SU-DHL-6 (cell line): ENCODE measurements around the gene TMEM196.

Experiments used
- H2AFZ ChIP-seq: fragments of 200-600 bp; sonication (generic); 2 replicates; pipeline ENCODE4 v1.6.1; 2014; ENCODE audit warnings: low read depth, mild to moderate bottlenecking, moderate library complexity, mixed read lengths, antibody characterized with exemption, low read length; ENCODE audit not compliant: severe bottlenecking
- H3F3A ChIP-seq: fragments of 200-600 bp; shearing (Covaris generic); 2 replicates; pipeline ENCODE4 v1.6.0; 2016; ENCODE audit warnings: antibody characterized with exemption, mild to moderate bottlenecking; ENCODE audit not compliant: insufficient read depth
- H3K27ac ChIP-seq: fragments of 200-600 bp; sonication (generic); 2 replicates; pipeline ENCODE4 v1.5.1; 2016; ENCODE audit warnings: low read depth, mild to moderate bottlenecking, low read length, moderate library complexity, mixed read lengths
- H3K27me3 ChIP-seq: fragments of 200-600 bp; sonication (generic), shearing (Covaris generic); 2 replicates; pipeline ENCODE4 v1.6.0; 2014; ENCODE audit warnings: mild to moderate bottlenecking, low read length
- H3K36me3 ChIP-seq: fragments of 200-600 bp; sonication (generic); 2 replicates; pipeline ENCODE4 v1.6.1; 2014; ENCODE audit warnings: mild to moderate bottlenecking, low read length, mixed read lengths
- H3K4me2 ChIP-seq: fragments of 300-600, 200-600 bp; shearing (Covaris generic), sonication (generic); 2 replicates; pipeline ENCODE4 v1.6.0; 2014; ENCODE audit warnings: low read length, low read depth, mild to moderate bottlenecking; ENCODE audit not compliant: poor library complexity, severe bottlenecking
- H3K4me3 ChIP-seq: fragments of 200-600 bp; sonication (generic); 2 replicates; pipeline ENCODE4 v1.5.1; 2014; ENCODE audit warnings: antibody characterized with exemption, low read length, mild to moderate bottlenecking, mixed read lengths; ENCODE audit not compliant: insufficient read depth, poor library complexity, severe bottlenecking
- H3K79me2 ChIP-seq: fragments of 200-600 bp; sonication (generic); 2 replicates; pipeline ENCODE4 v1.6.1; 2014; ENCODE audit warnings: mild to moderate bottlenecking, low read length, moderate library complexity; ENCODE audit not compliant: insufficient read depth
- H3K9ac ChIP-seq: fragments of 200-600 bp; sonication (generic); 2 replicates; pipeline ENCODE4 v1.7.0; 2014; ENCODE audit warnings: mild to moderate bottlenecking, low read length
- H3K9me2 ChIP-seq: fragments of 200-600 bp; sonication (generic); replicated peaks from 2 replicates; pipeline ENCODE4 v1.6.1; 2014; ENCODE audit warnings: low read length; ENCODE audit not compliant: insufficient read depth
- H3K9me3 ChIP-seq: fragments of 200-600 bp; sonication (generic); 2 replicates; pipeline ENCODE4 v1.6.1; 2014; ENCODE audit warnings: low read length, mixed read lengths; ENCODE audit not compliant: insufficient read depth
- H4K20me1 ChIP-seq: fragments of 200-600 bp; sonication (generic); 2 replicates; pipeline ENCODE4 v1.6.1; 2014; ENCODE audit warnings: low read depth, mild to moderate bottlenecking, antibody characterized with exemption, low read length, moderate library complexity, mixed read lengths
- EZH2phosphoT487 ChIP-seq: fragments of 200-600 bp; sonication (generic), shearing (Covaris generic); conservative IDR thresholded peaks from 2 replicates; pipeline ENCODE4 v1.6.1; 2018; ENCODE audit warnings: mild to moderate bottlenecking, antibody characterized with exemption, low read length, moderate library complexity, mixed read lengths
- TF ChIP-seq, protein P1 (sequence below): fragments of 200-600 bp; sonication (generic); IDR thresholded peaks from one replicate; pipeline ENCODE4 v1.5.1; 2017; ENCODE audit warnings: antibody characterized with exemption, mild to moderate bottlenecking, low read length, moderate library complexity; ENCODE audit not compliant: insufficient read depth, poor library complexity, severe bottlenecking

Gene TMEM196

DNA sequence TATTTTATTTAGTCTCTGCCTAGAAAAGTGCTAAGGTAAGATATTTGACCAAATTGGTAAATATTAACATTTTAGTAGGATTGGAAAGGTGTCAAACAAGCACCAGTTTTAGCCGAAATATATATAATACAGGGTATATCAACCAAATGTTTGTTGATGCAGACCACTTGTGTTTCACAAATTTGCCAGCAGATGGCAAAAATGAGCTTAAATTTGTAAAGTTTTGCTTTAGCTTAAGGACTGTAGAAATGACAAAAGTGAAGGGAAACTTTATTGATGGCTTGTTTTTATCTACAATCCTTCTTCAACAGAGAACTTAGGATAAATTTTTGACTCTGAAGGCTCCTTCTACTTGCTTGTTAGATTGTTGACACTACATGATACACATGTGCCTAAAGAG lies 59.7 kb downstream of the TMEM196 start:
- Histone ChIP-seq H3K4me2 (no peak overlapping the region), H4K20me1 (no peaks in the 10 kb centered on the region), H3K9ac (no peak overlapping the region), H3K36me3 (no peaks in the 10 kb centered on the region), H3K9me3 (no peaks in the 10 kb centered on the region), H3F3A (no peaks in the 10 kb centered on the region), H3K27me3 (no peaks in the 10 kb centered on the region; the same call in 1 of the 2 replicates), H2AFZ (no peak overlapping the region), H3K27ac (no peak overlapping the region), H3K4me3 (no peak overlapping the region), H3K9me2 (no peaks in the 10 kb centered on the region), H3K79me2 (peaks cover under 1% of the 10 kb centered on the region)
- TF ChIP-seq EZH2phosphoT487: no peak
- TF ChIP-seq, protein P1, sequence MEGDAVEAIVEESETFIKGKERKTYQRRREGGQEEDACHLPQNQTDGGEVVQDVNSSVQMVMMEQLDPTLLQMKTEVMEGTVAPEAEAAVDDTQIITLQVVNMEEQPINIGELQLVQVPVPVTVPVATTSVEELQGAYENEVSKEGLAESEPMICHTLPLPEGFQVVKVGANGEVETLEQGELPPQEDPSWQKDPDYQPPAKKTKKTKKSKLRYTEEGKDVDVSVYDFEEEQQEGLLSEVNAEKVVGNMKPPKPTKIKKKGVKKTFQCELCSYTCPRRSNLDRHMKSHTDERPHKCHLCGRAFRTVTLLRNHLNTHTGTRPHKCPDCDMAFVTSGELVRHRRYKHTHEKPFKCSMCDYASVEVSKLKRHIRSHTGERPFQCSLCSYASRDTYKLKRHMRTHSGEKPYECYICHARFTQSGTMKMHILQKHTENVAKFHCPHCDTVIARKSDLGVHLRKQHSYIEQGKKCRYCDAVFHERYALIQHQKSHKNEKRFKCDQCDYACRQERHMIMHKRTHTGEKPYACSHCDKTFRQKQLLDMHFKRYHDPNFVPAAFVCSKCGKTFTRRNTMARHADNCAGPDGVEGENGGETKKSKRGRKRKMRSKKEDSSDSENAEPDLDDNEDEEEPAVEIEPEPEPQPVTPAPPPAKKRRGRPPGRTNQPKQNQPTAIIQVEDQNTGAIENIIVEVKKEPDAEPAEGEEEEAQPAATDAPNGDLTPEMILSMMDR: peak; percentile 68

DNA sequence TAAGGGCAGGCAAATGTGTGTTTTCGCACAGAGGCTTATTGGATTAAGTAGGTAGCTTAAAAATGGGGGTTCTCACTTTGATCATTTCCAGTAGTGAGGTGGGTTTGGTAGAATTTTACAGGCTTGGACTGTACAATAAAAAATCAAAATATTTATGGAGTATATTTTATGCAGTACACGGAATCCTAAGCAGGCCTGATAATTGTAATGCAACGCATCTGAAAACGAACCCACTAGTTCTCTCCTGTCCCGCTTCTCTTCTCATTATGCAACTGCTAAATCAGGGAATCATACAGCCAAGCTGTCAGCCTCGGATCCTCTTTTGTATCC lies 64.2 kb downstream of the TMEM196 start:
- Histone ChIP-seq H3K36me3 (0 out of 2 replicates have a peak, but pooled peaks cover 2% of the 10 kb centered on the region), H3K9ac (peak overlapping the region; percentile 69), H4K20me1 (0 out of 2 replicates have a peak, but pooled peaks cover 6% of the 10 kb centered on the region), H3K9me3 (no peaks in the 10 kb centered on the region), H2AFZ (peak overlapping the region; percentile 94), H3K27me3 (no peaks in the 10 kb centered on the region), H3K79me2 (peaks cover 45% of the 10 kb centered on the region), H3K4me3 (no peak overlapping the region), H3F3A (no peaks in the 10 kb centered on the region), H3K4me2 (peak overlapping the region; percentile 46), H3K9me2 (no peaks in the 10 kb centered on the region), H3K27ac (no peak overlapping the region)
- no peak for TF ChIP-seq EZH2phosphoT487
- TF ChIP-seq, protein P1: no peak

DNA sequence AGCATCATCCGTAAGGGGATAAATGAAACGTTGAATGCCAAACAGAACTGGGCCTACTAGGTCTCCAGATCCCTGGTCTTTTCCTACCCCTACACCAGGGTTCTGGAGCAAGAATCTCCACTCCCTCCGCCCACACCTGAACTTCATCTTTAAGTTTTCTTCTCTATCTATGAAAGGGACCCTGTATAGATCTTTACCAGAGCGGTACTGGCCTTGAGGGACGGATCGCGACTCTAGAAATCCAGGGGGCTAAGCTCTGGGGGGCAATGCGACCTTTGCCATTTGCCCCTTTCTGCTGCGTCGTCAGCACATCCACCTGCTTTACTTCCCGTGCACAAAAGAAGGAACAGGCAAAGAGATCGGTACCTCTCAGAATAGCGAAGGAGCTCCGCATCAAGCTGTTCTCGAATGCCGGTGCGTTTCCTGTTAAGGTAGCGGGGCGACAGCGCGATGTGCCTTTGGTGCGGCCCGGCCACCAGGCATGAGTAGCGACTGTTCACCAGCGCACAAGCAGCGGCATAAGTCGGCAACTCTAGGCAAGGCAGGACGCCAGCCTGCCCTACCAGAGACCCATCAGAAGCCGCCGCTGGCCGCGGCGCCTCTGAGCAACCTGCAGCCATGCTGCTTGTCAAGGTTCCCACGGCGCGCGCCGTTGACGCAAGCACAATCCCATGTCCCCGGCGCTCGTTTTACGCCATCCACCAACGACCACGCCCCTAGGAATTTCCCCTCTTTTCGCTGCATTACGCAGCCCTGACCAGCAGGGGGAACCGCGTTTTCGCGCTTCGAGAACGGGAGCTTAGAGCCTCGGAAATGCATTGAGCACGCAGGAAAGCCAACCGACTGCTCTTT lies 64.8 kb downstream of the TMEM196 start, which contains the start of gene POLR1F:
Gene POLR1F (minus strand): TSS at position 641 of the 852 bp plus-strand sequence. CDS start 21 bp downstream, at position 620.
- H3K4me3 ChIP-seq: peak within 1 kb of the TSS; percentile 84
- peaks cover 50% of the 10 kb centered on the region for H3K79me2 ChIP-seq
- H3K36me3 ChIP-seq: 0 out of 2 replicates have a peak, but pooled peaks cover 5% of the 10 kb centered on the region
- no peaks in the 10 kb centered on the region for H3F3A ChIP-seq
- no peaks in the 10 kb centered on the region for H3K9me3 ChIP-seq
- peak within 1 kb of the TSS; percentile 94 for H2AFZ ChIP-seq
- TF ChIP-seq EZH2phosphoT487: no peak
- TF ChIP-seq, protein P1: peak; percentile 95
- peak within 1 kb of the TSS; percentile 69 for H3K9ac ChIP-seq
- peak within 1 kb of the TSS; percentile 3; the same call in 1 of the 2 replicates for H3K27ac ChIP-seq
- H3K9me2 ChIP-seq: no peaks in the 10 kb centered on the region
- 0 out of 2 replicates have a peak, but pooled peaks cover 6% of the 10 kb centered on the region for H4K20me1 ChIP-seq
- H3K4me2 ChIP-seq: peak within 1 kb of the TSS; percentile 85
- H3K27me3 ChIP-seq: no peaks in the 10 kb centered on the region
